IMR-90 (cell line): ENCODE measurements around the gene GRIA4.

Experiments used
- CEBPB ChIP-seq: IDR thresholded peaks from 2 replicates; pipeline ENCODE4 v1.6.1; 2012; ENCODE audit warnings: low read depth, low read length, improper control_type of control experiment
- CHD1 ChIP-seq: IDR thresholded peaks from 2 replicates; pipeline ENCODE4 v1.6.1; 2012; ENCODE audit warnings: low read depth, low read length, improper control_type of control experiment
- MAFK ChIP-seq: IDR thresholded peaks from 2 replicates; pipeline ENCODE4 v1.6.1; 2012; ENCODE audit warnings: low read depth, low read length, improper control_type of control experiment
- MAZ ChIP-seq: IDR thresholded peaks from 2 replicates; pipeline ENCODE4 v1.6.1; 2012; ENCODE audit warnings: low read depth, mild to moderate bottlenecking, low read length, improper control_type of control experiment, moderate library complexity, borderline replicate concordance
- MXI1 ChIP-seq: IDR thresholded peaks from 2 replicates; pipeline ENCODE4 v1.6.1; 2012; ENCODE audit warnings: low read depth, mild to moderate bottlenecking, low read length, moderate library complexity, borderline replicate concordance
- NFE2L2 ChIP-seq: fragments of 150-350 bp; IDR thresholded peaks from 2 replicates; pipeline ENCODE4 v1.6.1; 2016; ENCODE audit warnings: low read depth, mild to moderate bottlenecking, low read length
- POLR2A ChIP-seq: IDR thresholded peaks from 2 replicates; pipeline ENCODE4 v1.6.1; 2012; ENCODE audit warnings: mild to moderate bottlenecking, low read depth, low read length
- RAD21 ChIP-seq: IDR thresholded peaks from 2 replicates; pipeline ENCODE4 v1.6.1; 2012; ENCODE audit warnings: low read length, improper control_type of control experiment
- RCOR1 ChIP-seq: IDR thresholded peaks from 2 replicates; pipeline ENCODE4 v1.6.1; 2012; ENCODE audit warnings: mild to moderate bottlenecking, low read length, improper control_type of control experiment; ENCODE audit not compliant: insufficient replicate concordance
- RFX5 ChIP-seq: IDR thresholded peaks from 2 replicates; pipeline ENCODE4 v1.8.0; 2012; ENCODE audit warnings: low read depth, mild to moderate bottlenecking, low read length, moderate library complexity
- USF2 ChIP-seq: fragments of 150-350 bp; IDR thresholded peaks from 2 replicates; pipeline ENCODE4 v1.6.1; 2017; ENCODE audit warnings: mild to moderate bottlenecking, antibody characterized with exemption, low read length, low read depth
- TF ChIP-seq, protein P1 (sequence below): conservative IDR thresholded peaks from 2 replicates; pipeline ENCODE4 v1.5.1; 2012; ENCODE audit warnings: mild to moderate bottlenecking, low read depth, low read length, improper control_type of control experiment
- TF ChIP-seq, protein P2 (sequence below): fragments of 150-350 bp; IDR thresholded peaks from 2 replicates; pipeline ENCODE4 v1.6.1; 2016; ENCODE audit warnings: low read depth, mild to moderate bottlenecking, low read length, moderate library complexity, borderline replicate concordance

DNA sequence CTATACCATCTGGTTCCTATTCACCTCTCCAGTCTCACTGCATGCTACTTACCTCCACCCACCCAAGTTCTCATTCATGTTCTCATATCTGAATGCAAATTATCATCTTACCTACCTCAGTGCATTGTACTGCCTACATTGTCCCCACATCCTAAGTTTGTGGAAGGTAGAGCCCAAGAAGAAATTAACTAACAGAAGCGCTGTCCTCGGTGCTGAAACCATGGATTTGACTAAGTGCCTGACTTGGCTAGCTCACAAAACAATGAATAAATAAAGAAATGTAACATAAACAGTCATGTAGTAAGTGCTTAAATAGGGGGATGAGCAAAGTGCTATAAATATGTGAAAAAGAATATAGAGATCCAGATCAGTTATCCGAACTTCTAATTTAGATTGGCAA, 63.2 kb downstream of the GRIA4 start:
- TF ChIP-seq, protein P1, sequence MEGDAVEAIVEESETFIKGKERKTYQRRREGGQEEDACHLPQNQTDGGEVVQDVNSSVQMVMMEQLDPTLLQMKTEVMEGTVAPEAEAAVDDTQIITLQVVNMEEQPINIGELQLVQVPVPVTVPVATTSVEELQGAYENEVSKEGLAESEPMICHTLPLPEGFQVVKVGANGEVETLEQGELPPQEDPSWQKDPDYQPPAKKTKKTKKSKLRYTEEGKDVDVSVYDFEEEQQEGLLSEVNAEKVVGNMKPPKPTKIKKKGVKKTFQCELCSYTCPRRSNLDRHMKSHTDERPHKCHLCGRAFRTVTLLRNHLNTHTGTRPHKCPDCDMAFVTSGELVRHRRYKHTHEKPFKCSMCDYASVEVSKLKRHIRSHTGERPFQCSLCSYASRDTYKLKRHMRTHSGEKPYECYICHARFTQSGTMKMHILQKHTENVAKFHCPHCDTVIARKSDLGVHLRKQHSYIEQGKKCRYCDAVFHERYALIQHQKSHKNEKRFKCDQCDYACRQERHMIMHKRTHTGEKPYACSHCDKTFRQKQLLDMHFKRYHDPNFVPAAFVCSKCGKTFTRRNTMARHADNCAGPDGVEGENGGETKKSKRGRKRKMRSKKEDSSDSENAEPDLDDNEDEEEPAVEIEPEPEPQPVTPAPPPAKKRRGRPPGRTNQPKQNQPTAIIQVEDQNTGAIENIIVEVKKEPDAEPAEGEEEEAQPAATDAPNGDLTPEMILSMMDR: no peak
- TF ChIP-seq MXI1: no peak
- TF ChIP-seq RAD21: no peak
- no peak for TF ChIP-seq NFE2L2
- no peak for TF ChIP-seq POLR2A
- no peak for TF ChIP-seq RFX5
- no peak for TF ChIP-seq USF2
- TF ChIP-seq, protein P2, sequence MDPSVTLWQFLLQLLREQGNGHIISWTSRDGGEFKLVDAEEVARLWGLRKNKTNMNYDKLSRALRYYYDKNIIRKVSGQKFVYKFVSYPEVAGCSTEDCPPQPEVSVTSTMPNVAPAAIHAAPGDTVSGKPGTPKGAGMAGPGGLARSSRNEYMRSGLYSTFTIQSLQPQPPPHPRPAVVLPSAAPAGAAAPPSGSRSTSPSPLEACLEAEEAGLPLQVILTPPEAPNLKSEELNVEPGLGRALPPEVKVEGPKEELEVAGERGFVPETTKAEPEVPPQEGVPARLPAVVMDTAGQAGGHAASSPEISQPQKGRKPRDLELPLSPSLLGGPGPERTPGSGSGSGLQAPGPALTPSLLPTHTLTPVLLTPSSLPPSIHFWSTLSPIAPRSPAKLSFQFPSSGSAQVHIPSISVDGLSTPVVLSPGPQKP: no peak
- TF ChIP-seq CEBPB: no peak
- TF ChIP-seq CHD1: no peak
- no peak for TF ChIP-seq RCOR1
- no peak for TF ChIP-seq MAFK
- TF ChIP-seq MAZ: no peak
